Measurements from ENCODE around the gene KIF7. TPM values are rescaled to one million over a fixed set of nuclear protein-coding genes. Genes with fewer than 3 reads are reported as not detected.

Gene KIF7, protein sequence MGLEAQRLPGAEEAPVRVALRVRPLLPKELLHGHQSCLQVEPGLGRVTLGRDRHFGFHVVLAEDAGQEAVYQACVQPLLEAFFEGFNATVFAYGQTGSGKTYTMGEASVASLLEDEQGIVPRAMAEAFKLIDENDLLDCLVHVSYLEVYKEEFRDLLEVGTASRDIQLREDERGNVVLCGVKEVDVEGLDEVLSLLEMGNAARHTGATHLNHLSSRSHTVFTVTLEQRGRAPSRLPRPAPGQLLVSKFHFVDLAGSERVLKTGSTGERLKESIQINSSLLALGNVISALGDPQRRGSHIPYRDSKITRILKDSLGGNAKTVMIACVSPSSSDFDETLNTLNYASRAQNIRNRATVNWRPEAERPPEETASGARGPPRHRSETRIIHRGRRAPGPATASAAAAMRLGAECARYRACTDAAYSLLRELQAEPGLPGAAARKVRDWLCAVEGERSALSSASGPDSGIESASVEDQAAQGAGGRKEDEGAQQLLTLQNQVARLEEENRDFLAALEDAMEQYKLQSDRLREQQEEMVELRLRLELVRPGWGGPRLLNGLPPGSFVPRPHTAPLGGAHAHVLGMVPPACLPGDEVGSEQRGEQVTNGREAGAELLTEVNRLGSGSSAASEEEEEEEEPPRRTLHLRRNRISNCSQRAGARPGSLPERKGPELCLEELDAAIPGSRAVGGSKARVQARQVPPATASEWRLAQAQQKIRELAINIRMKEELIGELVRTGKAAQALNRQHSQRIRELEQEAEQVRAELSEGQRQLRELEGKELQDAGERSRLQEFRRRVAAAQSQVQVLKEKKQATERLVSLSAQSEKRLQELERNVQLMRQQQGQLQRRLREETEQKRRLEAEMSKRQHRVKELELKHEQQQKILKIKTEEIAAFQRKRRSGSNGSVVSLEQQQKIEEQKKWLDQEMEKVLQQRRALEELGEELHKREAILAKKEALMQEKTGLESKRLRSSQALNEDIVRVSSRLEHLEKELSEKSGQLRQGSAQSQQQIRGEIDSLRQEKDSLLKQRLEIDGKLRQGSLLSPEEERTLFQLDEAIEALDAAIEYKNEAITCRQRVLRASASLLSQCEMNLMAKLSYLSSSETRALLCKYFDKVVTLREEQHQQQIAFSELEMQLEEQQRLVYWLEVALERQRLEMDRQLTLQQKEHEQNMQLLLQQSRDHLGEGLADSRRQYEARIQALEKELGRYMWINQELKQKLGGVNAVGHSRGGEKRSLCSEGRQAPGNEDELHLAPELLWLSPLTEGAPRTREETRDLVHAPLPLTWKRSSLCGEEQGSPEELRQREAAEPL (N-terminal part only)
- total RNA-seq (ENCODE audit: unreplicated experiment) = 6.4 TPM
- long read RNA-seq, full-length matches to known transcripts = 1 of 1 reads
- long read RNA-seq, partial matches to known transcripts = 0 of 1 reads
- long read RNA-seq, other reads (novel, unspliced or antisense) = 0 of 1 reads

- no peaks in the 10 kb centered on the region for H3K9me3 Mint-ChIP-seq (ENCODE audit: unreplicated experiment)
- DNase-seq (ENCODE audit: low spot score) = peak; percentile 53
- no peak for TF ChIP-seq CTCF (IDR thresholded peaks at IDR 0.05; ENCODE audit: unreplicated experiment)
- no peak within 1 kb of the TSS for H3K27ac Mint-ChIP-seq (ENCODE audit: unreplicated experiment)
- H3K36me3 Mint-ChIP-seq (ENCODE audit: low read depth, unreplicated experiment) = peaks cover 5% of the 10 kb centered on the region
- peak within 1 kb of the TSS; percentile 93 for H3K4me3 Mint-ChIP-seq (ENCODE audit: unreplicated experiment)
- H3K27me3 Mint-ChIP-seq (ENCODE audit: unreplicated experiment) = peaks cover 11% of the 10 kb centered on the region
- H3K4me1 Mint-ChIP-seq (ENCODE audit: unreplicated experiment) = peaks cover 11% of the 10 kb centered on the region
Observed at GRCh38 chr15:89654847-89655805, at the start of gene KIF7. KIF7 (minus strand) TSS chr15:89655467; CDS start chr15:89652930, 2,537 bp downstream.

DNA sequence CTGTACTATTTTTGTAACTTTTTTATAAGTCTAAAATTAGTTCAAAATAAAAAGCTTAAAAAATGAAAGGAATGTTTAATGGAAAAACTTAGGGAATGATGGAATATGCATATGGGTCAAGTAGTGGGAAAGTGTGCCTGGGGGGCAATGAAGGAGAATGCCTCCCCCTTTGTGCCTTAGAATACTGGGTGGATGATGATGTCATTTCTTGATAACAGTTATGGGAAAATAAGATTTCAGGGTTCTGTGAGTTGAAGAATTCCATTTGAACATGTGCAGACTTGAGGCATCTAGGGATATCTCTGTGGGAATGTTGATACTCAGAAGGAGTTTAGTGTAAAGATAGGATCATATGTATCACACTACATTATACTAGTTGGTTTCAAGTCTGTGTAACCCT is 49.1 kb upstream of the KIF7 start:
- peaks cover 3% of the 10 kb centered on the region for H3K4me1 Mint-ChIP-seq (ENCODE audit: unreplicated experiment)
- no peaks in the 10 kb centered on the region for H3K36me3 Mint-ChIP-seq (ENCODE audit: low read depth, unreplicated experiment)
- no peaks in the 10 kb centered on the region for H3K27me3 Mint-ChIP-seq (ENCODE audit: unreplicated experiment)
- no peak overlapping the region for H3K27ac Mint-ChIP-seq (ENCODE audit: unreplicated experiment)
- TF ChIP-seq CTCF (IDR thresholded peaks at IDR 0.05; ENCODE audit: unreplicated experiment) = no peak
- H3K9me3 Mint-ChIP-seq (ENCODE audit: unreplicated experiment) = no peaks in the 10 kb centered on the region
- H3K4me3 Mint-ChIP-seq (ENCODE audit: unreplicated experiment) = no peak overlapping the region
- DNase-seq (ENCODE audit: low spot score) = no peak

DNA sequence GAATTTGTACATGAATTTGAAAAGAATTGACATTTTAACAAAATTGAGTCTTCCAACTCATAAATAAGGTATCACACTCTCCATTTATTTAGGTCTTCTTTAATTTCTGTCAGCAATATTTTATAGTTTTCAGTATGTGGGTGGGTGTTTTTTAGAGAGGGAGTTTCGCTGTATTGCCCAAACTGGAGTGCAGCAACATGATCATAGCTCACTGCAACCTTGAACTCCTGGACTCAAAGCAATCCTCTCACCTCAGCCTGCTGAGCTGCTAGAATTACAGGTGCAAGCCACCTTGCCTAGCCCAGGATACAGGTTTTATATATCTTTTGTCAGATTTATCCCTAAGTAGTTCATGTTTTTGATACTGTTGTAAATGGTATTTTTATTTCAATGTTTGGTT is 39.9 kb upstream of the KIF7 start:
- no peak for TF ChIP-seq CTCF (IDR thresholded peaks at IDR 0.05; ENCODE audit: unreplicated experiment)
- no peaks in the 10 kb centered on the region for H3K36me3 Mint-ChIP-seq (ENCODE audit: low read depth, unreplicated experiment)
- H3K4me1 Mint-ChIP-seq (ENCODE audit: unreplicated experiment) = peaks cover 3% of the 10 kb centered on the region
- H3K27ac Mint-ChIP-seq (ENCODE audit: unreplicated experiment) = no peak overlapping the region
- DNase-seq (ENCODE audit: low spot score) = no peak
- H3K4me3 Mint-ChIP-seq (ENCODE audit: unreplicated experiment) = no peak overlapping the region
- peaks cover 5% of the 10 kb centered on the region for H3K27me3 Mint-ChIP-seq (ENCODE audit: unreplicated experiment)
- no peaks in the 10 kb centered on the region for H3K9me3 Mint-ChIP-seq (ENCODE audit: unreplicated experiment)

- no peak for DNase-seq (ENCODE audit: low spot score)
- no peak for TF ChIP-seq CTCF (IDR thresholded peaks at IDR 0.05; ENCODE audit: unreplicated experiment)
- no peaks in the 10 kb centered on the region for H3K36me3 Mint-ChIP-seq (ENCODE audit: low read depth, unreplicated experiment)
- peaks cover 7% of the 10 kb centered on the region for H3K27me3 Mint-ChIP-seq (ENCODE audit: unreplicated experiment)
- H3K27ac Mint-ChIP-seq (ENCODE audit: unreplicated experiment) = no peak overlapping the region
- H3K4me3 Mint-ChIP-seq (ENCODE audit: unreplicated experiment) = no peak overlapping the region
- H3K4me1 Mint-ChIP-seq (ENCODE audit: unreplicated experiment) = peaks cover 3% of the 10 kb centered on the region
- H3K9me3 Mint-ChIP-seq (ENCODE audit: unreplicated experiment) = no peaks in the 10 kb centered on the region
Observed at GRCh38 chr15:89693696-89694095, 38.4 kb upstream of the KIF7 start.

All from endothelial cell (in vitro differentiated cells).